Neuronal stem cell (in vitro differentiated cells): Measurements from ENCODE around the gene TXN2.
A peak's percentile ranks its signal among the peaks of the same experiment; 100 is the strongest.

Experiments used
- DNase-seq: peaks from one replicate; pipeline ENCODE4 v3.0.0-alpha.2; 2013; ENCODE audit warnings: low spot score
- H2AFZ ChIP-seq: one replicate; pipeline ENCODE4 v1.6.1; 2013; ENCODE audit warnings: mild to moderate bottlenecking, low read length, inconsistent platforms
- H2AK5ac ChIP-seq: 2 replicates; pipeline ENCODE4 v1.6.1; 2013; ENCODE audit warnings: low read depth, mild to moderate bottlenecking, inconsistent platforms, low read length, moderate library complexity, mixed read lengths
- H2BK120ac ChIP-seq: 2 replicates; pipeline ENCODE4 v1.6.1; 2013; ENCODE audit warnings: low read depth, mild to moderate bottlenecking, inconsistent platforms, low read length, moderate library complexity, mixed read lengths
- H2BK12ac ChIP-seq: one replicate; pipeline ENCODE4 v1.6.1; 2013; ENCODE audit warnings: low read length, inconsistent platforms
- H2BK15ac ChIP-seq: 2 replicates; pipeline ENCODE4 v1.6.1; 2013; ENCODE audit warnings: mild to moderate bottlenecking, low read length, inconsistent platforms, mixed read lengths
- H2BK5ac ChIP-seq: one replicate; pipeline ENCODE4 v1.6.1; 2013; ENCODE audit warnings: inconsistent platforms, mild to moderate bottlenecking, low read length, moderate library complexity
- H3K14ac ChIP-seq: one replicate; pipeline ENCODE4 v1.6.1; 2013; ENCODE audit warnings: low read length, inconsistent platforms
- H3K18ac ChIP-seq: 2 replicates; pipeline ENCODE4 v1.6.1; 2013; ENCODE audit warnings: low read length, inconsistent platforms
- H3K23ac ChIP-seq: 2 replicates; pipeline ENCODE4 v1.6.1; 2013; ENCODE audit warnings: low read depth, mild to moderate bottlenecking, mixed read lengths, low read length, inconsistent platforms; ENCODE audit not compliant: poor library complexity
- H3K27ac ChIP-seq: replicated peaks from 3 replicates; pipeline ENCODE4 v1.5.1; 2013; ENCODE audit warnings: low read length, inconsistent platforms
- H3K27me3 ChIP-seq, 3 experiments: 2 replicates each; pipeline ENCODE4 v1.6.1; 2013; ENCODE audit warnings: low read length in 3 of 3, mild to moderate bottlenecking in 2 of 3, inconsistent platforms in 1 of 3, low read depth in 1 of 3, mixed read lengths in 1 of 3, moderate library complexity in 1 of 3; ENCODE audit not compliant: control insufficient read depth in 3 of 3, insufficient read depth in 3 of 3
- H3K36me3 ChIP-seq, 2 donors: replicated peaks in 1 of 2; 2 replicates each; pipeline ENCODE4 v1.6.1; 2013; ENCODE audit warnings: low read length in 2 of 2; ENCODE audit not compliant: control insufficient read depth in 2 of 2, insufficient read depth in 2 of 2
- H3K4ac ChIP-seq: 2 replicates; pipeline ENCODE4 v1.6.1; 2013; ENCODE audit warnings: inconsistent platforms, mild to moderate bottlenecking, low read length, moderate library complexity
- H3K4me1 ChIP-seq, 2 donors: 1 replicate in 1 of 2; 2 replicates in 1 of 2; pipeline ENCODE4 v1.6.1; 2013; ENCODE audit warnings: low read length in 2 of 2, low read depth in 1 of 2; ENCODE audit not compliant: control insufficient read depth in 2 of 2, insufficient read depth in 1 of 2
- H3K4me2 ChIP-seq: one replicate; pipeline ENCODE4 v1.6.1; 2013; ENCODE audit warnings: mild to moderate bottlenecking, low read length, inconsistent platforms; ENCODE audit not compliant: insufficient read depth, poor library complexity, severe bottlenecking
- H3K4me3 ChIP-seq, 2 donors: 2 replicates each; pipeline ENCODE4 v1.5.1; 2013; ENCODE audit warnings: low read length in 2 of 2, mild to moderate bottlenecking in 2 of 2, inconsistent platforms in 1 of 2, moderate library complexity in 1 of 2
- H3K79me1 ChIP-seq: one replicate; pipeline ENCODE4 v1.6.1; 2013; ENCODE audit warnings: low read depth, mild to moderate bottlenecking, inconsistent platforms, low read length, moderate library complexity
- H3K9ac ChIP-seq: one replicate; pipeline ENCODE4 v1.6.1; 2013; ENCODE audit warnings: mild to moderate bottlenecking, low read depth, low read length, inconsistent platforms; ENCODE audit not compliant: poor library complexity
- H3K9me3 ChIP-seq, 2 donors: replicated peaks in 1 of 2; 2 replicates each; pipeline versions ENCODE3 to v1.6.1; 2013; ENCODE audit warnings: low read length in 2 of 2, mild to moderate bottlenecking in 2 of 2, inconsistent platforms in 1 of 2, low read depth in 1 of 2, mixed read lengths in 1 of 2, moderate library complexity in 1 of 2; ENCODE audit not compliant: control insufficient read depth in 2 of 2, insufficient read depth in 1 of 2
- H4K8ac ChIP-seq: one replicate; pipeline ENCODE4 v1.6.1; 2013; ENCODE audit warnings: low read depth, mild to moderate bottlenecking, inconsistent platforms, low read length, moderate library complexity
- H4K91ac ChIP-seq: one replicate; pipeline ENCODE4 v1.6.1; 2013; ENCODE audit warnings: low read length, low read depth, mild to moderate bottlenecking, inconsistent platforms; ENCODE audit not compliant: poor library complexity
- WGBS, 2 donors: extraction: QIAGEN DNeasy Blood & Tissue Kit; methylation state at CpG; one replicate each; pipeline ENCODE4 v1.1.7; 2013; ENCODE audit warnings: missing lambda C conversion rate in 2 of 2, mixed read lengths in 1 of 2; ENCODE audit not compliant: insufficient read length in 2 of 2, insufficient replicate concordance in 1 of 2; ENCODE audit errors: extremely low coverage in 2 of 2; 5-methylcytosine and 5-hydroxymethylcytosine counted together

The TXN2 gene

DNA sequence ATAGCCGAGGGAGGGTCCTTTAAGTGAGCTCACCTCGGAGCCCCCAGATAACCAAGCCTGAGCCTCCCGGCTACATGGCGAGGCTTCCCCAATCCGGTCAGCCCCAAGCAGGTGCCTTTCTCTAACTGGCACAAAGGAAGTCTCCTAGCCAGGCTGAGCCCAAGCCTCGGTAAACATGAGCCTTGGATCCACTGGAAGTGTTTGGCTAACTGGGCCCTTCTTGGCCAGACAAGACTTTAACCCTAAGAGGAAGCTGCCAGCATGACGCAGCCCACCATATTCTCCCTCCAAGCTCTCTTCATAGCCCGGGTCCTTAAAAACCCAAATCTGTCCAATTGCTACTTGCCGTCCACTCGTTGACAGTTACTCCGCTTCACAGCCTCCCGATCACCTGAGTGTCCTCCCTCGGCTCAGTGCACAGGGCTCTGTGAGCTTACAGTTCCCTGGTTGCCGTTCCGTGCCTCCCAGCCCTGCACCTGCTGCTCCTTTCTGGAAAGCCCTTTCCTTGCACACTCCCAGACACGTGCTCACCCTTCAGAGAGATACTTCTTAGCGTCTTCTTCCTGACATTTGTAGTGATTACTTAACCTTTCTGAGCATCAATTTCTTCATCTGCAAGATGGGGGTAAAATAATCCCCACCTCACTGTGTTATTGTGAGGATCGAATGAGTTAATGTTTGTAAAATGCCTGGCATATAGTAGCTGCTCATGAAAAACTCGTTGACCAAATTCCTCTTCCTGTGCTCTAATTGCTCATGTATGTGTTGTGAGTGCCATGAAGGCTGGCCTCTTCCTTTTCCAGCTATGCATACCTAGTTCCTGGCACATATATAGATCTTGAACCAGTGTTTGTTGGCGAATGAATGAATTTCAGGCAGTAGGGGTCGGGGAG lies 25.6 kb downstream of the TXN2 start:
- peak overlapping the region; percentile 91 for H2BK15ac ChIP-seq
- no peaks in the 10 kb centered on the region for H3K36me3 ChIP-seq
- peak overlapping the region; percentile 5 for H4K91ac ChIP-seq
- H3K9me3 ChIP-seq, result no peaks in the 10 kb centered on the region
- peak overlapping the region; percentile 44 for H3K23ac ChIP-seq
- peak overlapping the region; percentile 75 for H2BK12ac ChIP-seq
- peak overlapping the region; percentile 45 for H2BK5ac ChIP-seq
- H3K4ac ChIP-seq, result no peak overlapping the region
- peak overlapping the region; percentile 52 for H3K27ac ChIP-seq
- no peak overlapping the region for H3K9ac ChIP-seq
- H3K27me3 ChIP-seq, result no peaks in the 10 kb centered on the region
- H2AK5ac ChIP-seq, result peak overlapping the region; percentile 36
- DNase-seq, result no peak
- H4K8ac ChIP-seq, result no peak overlapping the region
- peak overlapping the region; percentile 10 for H2BK120ac ChIP-seq
- peak overlapping the region; percentile 65 for H3K14ac ChIP-seq
- WGBS, 2 donors, result no CpG with 5 or more reads among the region's 21 CpGs
- peak overlapping the region; percentile 97 for H3K18ac ChIP-seq
- no peaks in the 10 kb centered on the region for H3K79me1 ChIP-seq
- peak overlapping the region; percentile 86 for H3K4me2 ChIP-seq
- peak overlapping the region; percentile 87 for H2AFZ ChIP-seq
- peaks cover 15 to 17% of the 10 kb centered on the region in 2 donors for H3K4me1 ChIP-seq
- H3K4me3 ChIP-seq, result peak overlapping the region in 1 of 2 donors; percentile 51

- Histone ChIP-seq H3K4me3 (peak overlapping the region in 1 of 2 donors; percentile 82), H3K79me1 (no peaks in the 10 kb centered on the region), H3K23ac (peak overlapping the region; percentile 44), H3K4me2 (peak overlapping the region; percentile 86), H4K91ac (peak overlapping the region; percentile 5), H3K27me3 (no peaks in the 10 kb centered on the region), H3K14ac (no peak overlapping the region), H2BK12ac (peak overlapping the region; percentile 75), H3K36me3 (no peaks in the 10 kb centered on the region), H2BK120ac (peak overlapping the region; percentile 10), H4K8ac (peak overlapping the region; percentile 86), H2BK15ac (peak overlapping the region; percentile 91), H3K9ac (peak overlapping the region; percentile 44), H2BK5ac (no peak overlapping the region), H3K27ac (peak overlapping the region; percentile 52), H3K9me3 (no peaks in the 10 kb centered on the region), H3K4ac (no peak overlapping the region), H2AK5ac (peak overlapping the region; percentile 79), H2AFZ (peak overlapping the region; percentile 87), H3K18ac (peak overlapping the region; percentile 97), H3K4me1 (peaks cover 15 to 17% of the 10 kb centered on the region in 2 donors)
- peak; percentile 89 for DNase-seq
- no CpG with 5 or more reads among the region's 61 CpGs for WGBS, 2 donors
Measured at GRCh38 chr22:36454916-36455570, 26.4 kb downstream of the TXN2 start.

- no peak overlapping the region for H3K14ac ChIP-seq
- no peak overlapping the region for H2BK120ac ChIP-seq
- no peaks in the 10 kb centered on the region for H3K36me3 ChIP-seq
- H3K27ac ChIP-seq, result no peak overlapping the region
- no peaks in the 10 kb centered on the region for H3K9me3 ChIP-seq
- no CpG with 5 or more reads among the region's 16 CpGs for WGBS, 2 donors
- H2AFZ ChIP-seq, result no peak overlapping the region
- no peak for DNase-seq
- peak overlapping the region; percentile 94 for H2AK5ac ChIP-seq
- no peak overlapping the region for H3K9ac ChIP-seq
- H3K23ac ChIP-seq, result no peak overlapping the region
- peak overlapping the region; percentile 48 for H3K18ac ChIP-seq
- no peak overlapping the region for H4K91ac ChIP-seq
- peak overlapping the region; percentile 58 for H2BK12ac ChIP-seq
- H3K4ac ChIP-seq, result no peak overlapping the region
- H3K79me1 ChIP-seq, result no peaks in the 10 kb centered on the region
- peak overlapping the region; percentile 78 for H2BK5ac ChIP-seq
- H3K4me3 ChIP-seq, result no peak overlapping the region
- H4K8ac ChIP-seq, result no peak overlapping the region
- peak overlapping the region; percentile 75 for H2BK15ac ChIP-seq
- H3K27me3 ChIP-seq, result no peaks in the 10 kb centered on the region
- peaks cover 13 to 15% of the 10 kb centered on the region in 2 donors for H3K4me1 ChIP-seq
- H3K4me2 ChIP-seq, result no peak overlapping the region
Measured at GRCh38 chr22:36453855-36454378, 27.5 kb downstream of the TXN2 start.
